ENCODE measurements around the gene RBM47. TPM values are rescaled to one million over a fixed set of nuclear protein-coding genes. Genes with fewer than 3 reads are reported as not detected.
A peak's percentile ranks its signal among the peaks of the same experiment; 100 is the strongest.
"Not testable (repeated sequence)": the region's sequence is repeated elsewhere in the genome, so short reads cannot be mapped to it uniquely, and the experiment has no call there.

RBM47 gene
- total RNA-seq, 1 experiment from 2014 or later, result 97.9 TPM

DNA sequence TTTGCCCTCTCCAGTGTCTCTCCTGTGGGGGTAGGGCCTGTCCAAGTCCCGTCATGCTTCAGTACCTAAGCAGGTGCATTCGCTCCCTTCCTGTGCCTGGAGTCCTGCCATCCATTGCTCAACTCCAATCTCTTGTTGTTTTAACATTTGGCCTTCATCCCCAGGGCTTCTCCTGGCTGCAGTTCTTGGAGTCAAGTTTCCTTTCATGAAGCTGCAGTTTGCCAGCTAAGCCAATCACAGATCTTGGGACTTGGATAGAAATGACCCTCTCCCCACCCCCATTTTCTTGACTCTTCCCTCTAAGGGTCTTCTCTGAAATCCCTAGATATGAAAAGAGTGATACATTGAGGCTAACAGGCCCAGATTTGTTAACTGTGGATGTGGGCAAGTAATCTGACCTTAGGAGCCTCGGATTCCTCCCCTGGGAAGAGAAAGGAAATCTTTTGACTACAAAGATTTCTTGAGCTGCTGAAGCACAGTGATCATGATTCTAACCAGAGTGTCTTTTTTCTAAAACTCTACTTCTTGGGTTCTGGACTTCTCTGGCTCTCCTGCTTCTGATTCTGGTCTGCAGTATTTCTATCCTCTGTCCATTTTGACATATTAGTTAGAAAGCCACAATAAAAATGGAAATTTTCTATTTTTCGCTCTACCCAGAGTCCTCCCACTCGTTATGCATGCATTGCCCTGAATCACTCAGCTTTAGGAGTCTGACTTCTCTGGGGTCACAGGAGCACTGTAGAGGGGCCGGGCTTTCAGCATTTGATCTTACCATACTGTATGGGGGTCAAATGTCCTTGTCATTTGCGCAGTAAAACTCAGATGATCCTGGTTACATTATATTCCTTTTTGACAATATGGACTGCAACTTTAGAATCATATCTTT lies 233.5 kb downstream of the RBM47 start:
- DNase-seq, result peak; percentile 44

DNA sequence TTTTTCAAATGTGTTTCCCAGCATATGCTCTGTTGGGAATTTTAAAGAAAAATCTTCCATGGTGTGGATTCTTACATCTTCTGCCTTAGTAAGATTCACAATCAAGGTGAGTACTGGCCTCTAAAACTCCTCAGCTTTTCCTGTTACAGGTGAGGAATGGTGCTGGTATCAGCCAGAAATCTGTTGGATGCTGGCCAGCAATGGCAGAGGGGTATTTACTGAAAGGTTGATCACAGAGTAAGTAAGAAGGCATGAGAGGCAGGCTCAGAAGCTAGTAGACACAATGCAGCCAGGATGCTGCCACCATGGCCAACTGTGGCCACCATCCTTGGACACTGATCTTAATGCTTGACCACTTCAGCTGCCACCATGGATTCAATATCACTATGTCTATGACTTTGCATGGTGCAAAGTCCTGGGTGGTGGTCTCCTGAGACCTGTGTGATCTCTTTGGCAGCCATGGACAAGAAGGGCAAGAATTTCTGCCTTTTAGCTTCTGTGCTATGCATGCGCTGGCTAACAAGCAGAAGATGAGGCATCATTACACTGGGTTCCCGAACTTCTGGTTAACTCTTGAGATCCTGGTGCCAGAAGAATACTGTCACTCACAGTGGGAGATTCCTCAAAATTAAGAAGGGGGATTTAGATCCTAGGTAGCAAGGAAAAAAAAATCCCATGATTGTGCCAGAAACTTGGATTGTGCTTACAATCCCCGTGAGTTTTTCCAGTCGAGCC lies 234.3 kb downstream of the RBM47 start:
- Histone ChIP-seq H3K36me3 (replicated peaks; ENCODE audit: control insufficient read depth, insufficient read depth, low read length) (no peaks in the 10 kb centered on the region), H3K4me3 (ENCODE audit: insufficient read depth, low read depth, low read length) (no peak overlapping the region), H3K27me3 (ENCODE audit: control insufficient read depth, insufficient read depth, low read length) (no peaks in the 10 kb centered on the region)
- no peak for DNase-seq

More for the DNA sequence above, 233.5 kb downstream of the RBM47 start:
- Histone ChIP-seq H3K27me3 (ENCODE audit: control insufficient read depth, insufficient read depth, low read length) (no peaks in the 10 kb centered on the region), H3K36me3 (replicated peaks; ENCODE audit: control insufficient read depth, insufficient read depth, low read length) (no peaks in the 10 kb centered on the region), H3K4me3 (ENCODE audit: insufficient read depth, low read depth, low read length) (no peak overlapping the region)

DNA sequence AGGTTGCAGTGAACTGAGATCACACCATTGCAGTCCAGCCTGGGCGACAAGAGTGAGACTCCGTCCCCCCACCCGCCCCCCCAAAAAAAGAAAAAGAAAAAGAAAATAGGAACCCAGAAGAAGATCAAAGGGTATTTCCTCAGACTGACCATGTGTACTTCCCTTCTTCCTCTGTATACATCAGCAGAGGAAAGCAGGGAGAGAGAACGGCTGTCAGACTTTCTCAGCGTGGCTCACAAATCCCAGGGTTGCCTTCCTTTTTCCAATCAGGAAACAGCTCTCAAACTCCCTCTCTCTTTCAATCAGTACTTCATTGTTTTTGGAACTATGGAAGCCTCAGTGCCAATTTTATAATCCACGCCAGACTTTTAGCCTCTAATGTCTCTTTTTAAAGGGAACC lies 235.4 kb downstream of the RBM47 start:
- DNase-seq, result no peak
- Histone ChIP-seq H3K36me3 (replicated peaks; ENCODE audit: control insufficient read depth, insufficient read depth, low read length) (no peaks in the 10 kb centered on the region), H3K4me3 (ENCODE audit: insufficient read depth, low read depth, low read length) (no peak overlapping the region), H3K27me3 (ENCODE audit: control insufficient read depth, insufficient read depth, low read length) (no peaks in the 10 kb centered on the region)

DNA sequence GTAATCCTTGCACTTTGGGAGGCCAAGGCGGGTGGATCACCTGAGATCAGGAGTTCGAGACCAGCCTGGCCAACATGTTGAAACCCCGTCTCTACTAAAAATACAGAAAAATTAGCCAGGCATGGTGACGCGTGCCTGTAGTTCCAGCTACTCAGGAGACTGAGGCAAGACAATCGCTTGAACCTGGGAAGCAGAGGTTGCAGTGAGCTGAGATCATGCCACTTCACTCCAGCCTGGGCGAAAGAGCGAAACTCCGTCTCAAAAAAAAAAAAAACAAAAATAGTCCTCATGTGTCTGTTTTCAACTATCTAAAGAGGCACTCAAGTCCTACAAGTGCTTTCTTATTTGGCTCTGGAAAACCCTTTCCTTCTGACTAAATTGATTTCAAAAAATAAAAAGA lies 237.4 kb downstream of the RBM47 start:
- not testable (repeated sequence) for DNase-seq; H3K4me3 ChIP-seq (ENCODE audit: insufficient read depth, low read depth, low read length); H3K27me3 ChIP-seq (ENCODE audit: control insufficient read depth, insufficient read depth, low read length); H3K36me3 ChIP-seq (replicated peaks; ENCODE audit: control insufficient read depth, insufficient read depth, low read length)

DNA sequence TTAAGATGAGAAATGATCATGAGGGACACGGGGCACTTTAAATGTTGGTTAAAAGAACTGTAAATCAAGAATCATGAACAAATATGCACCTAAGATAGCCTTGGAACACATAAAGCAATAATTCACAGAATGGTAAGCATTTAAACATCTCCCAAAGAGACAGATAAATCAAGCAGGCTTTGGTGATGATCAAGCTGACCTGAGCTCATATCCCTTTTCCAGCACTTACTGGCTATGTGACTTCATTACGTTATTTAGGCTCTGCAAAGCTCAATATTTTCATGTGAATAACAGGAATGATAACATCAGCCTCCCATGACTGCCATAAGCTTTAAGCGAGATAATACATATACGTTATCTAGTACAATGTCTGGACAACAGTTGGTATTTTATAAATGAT lies 239.7 kb downstream of the RBM47 start:
- Histone ChIP-seq H3K4me3 (ENCODE audit: insufficient read depth, low read depth, low read length) (no peak overlapping the region), H3K36me3 (replicated peaks; ENCODE audit: control insufficient read depth, insufficient read depth, low read length) (no peaks in the 10 kb centered on the region), H3K27me3 (ENCODE audit: control insufficient read depth, insufficient read depth, low read length) (no peaks in the 10 kb centered on the region)
- DNase-seq, result no peak

DNA sequence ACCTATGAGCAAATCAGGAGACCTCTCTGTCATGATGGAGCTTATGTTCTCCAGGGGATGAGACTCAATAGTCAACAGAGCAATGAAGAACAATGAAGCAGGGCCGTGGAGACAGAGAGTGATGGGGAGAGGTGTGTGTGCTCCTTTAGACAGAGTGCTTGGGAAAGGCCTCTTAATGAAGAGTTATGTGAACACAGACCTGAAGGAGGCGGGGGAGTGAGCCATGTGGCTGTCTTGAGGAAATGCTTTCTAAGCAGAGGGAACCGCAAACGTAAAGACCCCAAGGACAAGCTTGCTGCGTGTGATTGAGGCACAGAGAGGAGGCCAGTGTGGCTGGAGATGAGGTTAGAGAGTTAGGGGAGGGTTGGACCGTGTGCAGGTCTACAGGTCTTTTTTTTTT lies 241.4 kb downstream of the RBM47 start:
- Histone ChIP-seq H3K4me3 (ENCODE audit: insufficient read depth, low read depth, low read length) (no peak overlapping the region), H3K27me3 (ENCODE audit: control insufficient read depth, insufficient read depth, low read length) (no peaks in the 10 kb centered on the region)
- DNase-seq, result peak; percentile 34

DNA sequence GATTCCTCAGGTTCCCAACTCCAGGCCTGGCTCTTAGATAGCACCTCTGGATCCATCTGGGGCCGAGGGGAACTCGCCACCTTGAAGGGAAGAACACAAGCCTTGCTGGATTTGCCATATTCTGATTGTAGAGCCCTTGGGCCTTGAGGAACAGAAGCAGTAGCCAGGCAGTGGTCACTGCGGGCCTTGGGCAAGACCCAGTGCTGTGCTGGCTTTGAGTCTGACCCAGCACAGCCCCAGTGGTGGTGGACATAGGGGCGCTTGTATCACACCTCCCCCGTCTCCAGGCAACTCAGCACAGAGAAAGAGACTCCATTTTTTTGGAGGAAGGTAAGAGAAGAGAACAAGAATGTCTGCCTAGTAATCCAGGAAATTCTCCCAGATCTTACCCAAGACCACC lies 249.0 kb downstream of the RBM47 start:
- Histone ChIP-seq H3K27me3 (ENCODE audit: control insufficient read depth, insufficient read depth, low read length) (no peaks in the 10 kb centered on the region), H3K4me3 (ENCODE audit: insufficient read depth, low read depth, low read length) (no peak overlapping the region), H3K36me3 (replicated peaks; ENCODE audit: control insufficient read depth, insufficient read depth, low read length) (no peaks in the 10 kb centered on the region)
- no peak for DNase-seq

More for the DNA sequence above, 241.4 kb downstream of the RBM47 start:
- H3K36me3 ChIP-seq (replicated peaks; ENCODE audit: control insufficient read depth, insufficient read depth, low read length), result no peaks in the 10 kb centered on the region

DNA sequence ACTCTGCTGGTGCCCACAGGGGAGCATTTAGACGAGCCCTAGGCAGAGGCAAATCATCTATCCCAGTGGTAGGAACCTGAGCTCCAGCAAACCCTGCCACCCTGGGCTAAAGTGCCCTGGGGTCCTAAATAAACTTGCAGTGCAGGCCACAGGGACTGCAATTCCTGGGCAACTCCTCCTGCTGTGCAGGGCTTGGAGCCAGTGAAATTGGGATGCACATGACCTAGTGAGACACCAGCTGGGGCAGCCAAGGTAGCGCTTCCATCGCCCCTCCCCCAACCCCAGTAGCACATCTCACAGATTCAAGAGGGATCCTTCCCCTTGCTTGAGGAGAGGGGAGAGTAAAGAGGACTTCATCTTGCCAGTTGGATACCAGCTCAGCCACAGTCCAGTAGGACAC lies 250.4 kb downstream of the RBM47 start:
- DNase-seq, result no peak

DNA sequence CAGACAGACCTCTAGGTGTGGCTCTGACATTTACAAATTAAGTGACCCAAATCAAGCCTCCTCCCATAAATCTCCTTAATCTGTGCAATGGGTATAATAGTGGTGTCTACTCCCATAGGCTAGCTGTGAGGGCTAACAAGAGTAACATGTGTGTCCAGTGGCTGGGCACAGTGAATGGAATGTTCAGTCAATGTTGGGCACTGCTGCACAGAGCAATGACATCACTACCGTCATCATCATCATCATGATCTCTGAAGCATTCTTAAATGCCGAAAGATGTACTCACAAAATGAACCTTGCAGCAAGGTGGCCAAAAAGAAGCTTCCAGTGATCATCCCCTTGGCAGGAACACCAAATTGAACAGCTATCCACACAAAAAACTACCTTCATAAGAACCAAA lies 251.0 kb downstream of the RBM47 start:
- Histone ChIP-seq H3K27me3 (ENCODE audit: control insufficient read depth, insufficient read depth, low read length) (no peaks in the 10 kb centered on the region), H3K4me3 (ENCODE audit: insufficient read depth, low read depth, low read length) (no peak overlapping the region), H3K36me3 (replicated peaks; ENCODE audit: control insufficient read depth, insufficient read depth, low read length) (no peaks in the 10 kb centered on the region)
- DNase-seq, result no peak

More for the DNA sequence above, 250.4 kb downstream of the RBM47 start:
- Histone ChIP-seq H3K27me3 (ENCODE audit: control insufficient read depth, insufficient read depth, low read length) (no peaks in the 10 kb centered on the region), H3K36me3 (replicated peaks; ENCODE audit: control insufficient read depth, insufficient read depth, low read length) (no peaks in the 10 kb centered on the region), H3K4me3 (ENCODE audit: insufficient read depth, low read depth, low read length) (no peak overlapping the region)

DNA sequence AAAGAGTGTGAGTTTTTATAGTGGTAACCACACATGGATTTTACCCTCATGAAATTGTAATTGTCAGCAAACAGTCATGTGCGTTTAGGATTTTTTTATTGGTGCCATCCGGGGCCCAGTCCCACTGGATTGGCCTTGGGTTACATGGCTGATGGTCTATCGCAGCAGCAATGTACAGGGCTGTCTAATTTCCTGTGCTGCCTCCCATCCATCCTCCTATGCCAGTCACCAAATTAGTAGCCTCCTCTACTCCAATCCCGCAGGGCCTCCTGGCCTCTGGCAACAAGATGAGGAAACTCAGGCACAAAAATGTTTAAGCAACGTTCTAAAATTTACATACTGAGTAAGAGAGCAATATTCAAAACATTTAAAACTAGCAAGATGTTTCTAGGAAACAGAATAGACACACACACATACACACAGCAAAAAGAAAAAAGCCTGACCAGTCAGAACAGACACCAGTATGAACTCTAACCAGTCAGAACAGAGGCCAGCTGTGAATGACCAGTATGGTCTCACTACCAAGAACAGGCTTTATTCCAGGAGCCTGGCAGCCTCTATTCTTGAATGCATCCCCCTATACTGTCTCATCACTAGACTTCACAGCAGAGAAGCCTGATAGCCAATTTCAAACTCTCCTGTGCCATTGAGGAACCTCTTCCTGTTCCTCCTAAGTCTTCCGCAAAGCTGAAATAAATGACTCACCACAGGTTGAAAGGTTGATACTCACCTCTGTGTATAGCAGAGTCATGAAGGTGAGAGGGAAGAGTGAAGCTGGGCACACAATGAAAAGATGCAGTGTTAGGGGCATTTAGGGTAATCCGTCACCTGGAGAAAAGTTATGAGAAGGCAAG lies 251.9 kb downstream of the RBM47 start:
- Histone ChIP-seq H3K27me3 (ENCODE audit: control insufficient read depth, insufficient read depth, low read length) (no peaks in the 10 kb centered on the region), H3K36me3 (replicated peaks; ENCODE audit: control insufficient read depth, insufficient read depth, low read length) (no peaks in the 10 kb centered on the region), H3K4me3 (ENCODE audit: insufficient read depth, low read depth, low read length) (no peak overlapping the region)
- DNase-seq, result no peak

DNA sequence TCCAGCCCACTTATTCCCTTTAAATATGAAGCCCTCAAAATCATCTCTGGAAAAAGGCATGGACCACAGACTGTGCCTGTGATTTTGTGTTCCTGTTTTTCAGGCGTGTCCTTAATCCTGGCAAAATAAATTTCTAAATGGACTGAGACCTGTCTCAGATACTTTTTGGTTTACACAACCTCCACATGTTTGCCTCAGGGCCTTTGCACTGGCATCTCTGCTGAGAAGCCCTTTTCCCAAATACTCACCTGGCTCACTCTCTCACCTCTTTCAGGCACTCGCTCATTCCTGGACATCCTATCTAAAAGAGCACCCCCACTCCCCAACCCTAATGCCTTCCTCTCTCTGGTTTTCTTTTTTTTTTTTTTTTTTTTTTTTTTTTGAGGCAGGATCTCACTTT lies 254.0 kb downstream of the RBM47 start:
- no peak overlapping the region for H3K4me3 ChIP-seq (ENCODE audit: insufficient read depth, low read depth, low read length)
- H3K36me3 ChIP-seq (replicated peaks; ENCODE audit: control insufficient read depth, insufficient read depth, low read length), result no peaks in the 10 kb centered on the region
- DNase-seq, result no peak
- no peaks in the 10 kb centered on the region for H3K27me3 ChIP-seq (ENCODE audit: control insufficient read depth, insufficient read depth, low read length)

DNA sequence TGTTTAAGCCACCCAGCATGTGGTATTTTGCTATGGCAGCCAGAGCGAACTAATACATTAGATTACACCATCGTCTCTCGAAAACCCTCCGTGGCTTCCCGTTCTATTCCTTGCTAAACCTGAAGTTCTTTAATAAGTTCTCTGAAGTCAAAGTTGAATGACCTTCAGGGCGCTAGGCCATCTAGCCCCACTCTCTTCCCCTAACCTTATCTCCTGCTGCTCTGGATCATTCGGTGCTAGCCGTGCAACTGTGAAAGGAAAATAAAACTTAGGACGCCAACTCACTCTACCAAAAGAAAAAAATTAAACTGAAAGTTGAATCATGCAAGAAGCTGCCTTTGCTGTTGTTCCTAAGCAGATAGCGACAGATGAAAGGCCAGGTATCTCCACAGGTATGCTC lies 254.6 kb downstream of the RBM47 start:
- DNase-seq, result no peak
- Histone ChIP-seq H3K27me3 (ENCODE audit: control insufficient read depth, insufficient read depth, low read length) (no peaks in the 10 kb centered on the region), H3K4me3 (ENCODE audit: insufficient read depth, low read depth, low read length) (no peak overlapping the region), H3K36me3 (replicated peaks; ENCODE audit: control insufficient read depth, insufficient read depth, low read length) (no peaks in the 10 kb centered on the region)

DNA sequence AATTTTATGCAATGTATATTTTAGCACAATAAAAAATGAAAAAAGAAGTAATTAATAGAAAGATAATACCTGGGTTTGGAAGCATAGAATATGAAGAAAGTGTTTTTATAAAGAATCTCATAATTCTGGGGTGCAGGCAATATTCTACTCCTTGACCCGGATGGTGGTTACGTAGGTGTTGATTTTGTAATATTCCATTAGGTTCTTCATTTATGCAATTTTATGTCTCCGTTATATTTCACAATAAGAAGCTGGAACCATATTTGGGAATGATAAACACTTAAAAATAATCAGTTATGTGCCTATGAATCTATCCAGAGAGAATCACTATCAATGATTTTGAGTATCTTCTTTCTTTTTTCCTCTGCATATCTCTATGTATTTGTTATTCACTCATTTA lies 256.0 kb downstream of the RBM47 start:
- H3K27me3 ChIP-seq (ENCODE audit: control insufficient read depth, insufficient read depth, low read length), result no peaks in the 10 kb centered on the region
- H3K36me3 ChIP-seq (replicated peaks; ENCODE audit: control insufficient read depth, insufficient read depth, low read length), result no peaks in the 10 kb centered on the region
- no peak for DNase-seq
- H3K4me3 ChIP-seq (ENCODE audit: insufficient read depth, low read depth, low read length), result no peak overlapping the region
